ENCODE results near the gene SULT1C4. TPM values are rescaled to one million over a fixed set of nuclear protein-coding genes. Genes with fewer than 3 reads are reported as not detected.

The SULT1C4 gene
- total RNA-seq, 3 donors from 2014 or later (not counting 1 experiment from before 2014, with no cell fraction given): not detected

DNA sequence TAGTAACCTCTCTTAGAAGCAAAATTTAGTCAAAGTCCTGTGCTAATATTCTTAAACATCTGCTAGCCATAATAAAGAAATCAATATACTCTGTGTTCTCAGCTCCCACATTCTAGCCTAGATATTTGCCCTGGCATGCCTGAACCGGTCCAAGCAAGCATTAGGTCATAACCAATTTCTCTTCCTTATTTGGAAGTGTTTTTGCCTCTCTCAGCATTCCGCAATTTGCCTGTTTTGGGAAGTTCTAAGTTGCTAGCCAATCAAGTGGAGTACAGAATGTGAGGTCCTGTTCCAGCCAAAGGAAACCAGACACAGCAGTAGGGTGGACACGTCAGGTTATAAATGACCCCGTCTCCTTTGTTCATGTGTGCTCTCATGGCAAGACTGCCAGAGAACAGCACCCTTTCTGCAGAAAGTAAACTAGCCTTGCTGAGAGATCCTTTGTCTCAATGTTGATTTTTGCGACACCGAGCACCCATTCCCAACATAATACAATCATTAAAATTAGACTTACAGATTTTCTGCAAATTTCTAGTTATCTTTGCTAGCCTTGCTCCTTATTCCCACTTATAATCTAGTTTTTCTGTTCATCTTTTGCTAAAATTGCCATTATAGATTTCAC, 13.0 kb upstream of the SULT1C4 start:
- H3K9me3 ChIP-seq (ENCODE audit: control insufficient read depth, insufficient read depth, low read length): no peaks in the 10 kb centered on the region
- no peak overlapping the region for H3K27ac ChIP-seq (ENCODE audit: low read length)
- no peaks in the 10 kb centered on the region for H3K4me1 ChIP-seq (ENCODE audit: control insufficient read depth, insufficient read depth, low read length)
- Mint-ChIP-seq H3K4me3 (no peak overlapping the region), H3K27ac (no peak overlapping the region), H3K9me3 (no peaks in the 10 kb centered on the region), H3K27me3 (ENCODE audit: low read depth in 2 of 2) (peaks cover 9 to 33% of the 10 kb centered on the region in 2 donors), H3K36me3 (no peaks in the 10 kb centered on the region), H3K4me1 (no peaks in the 10 kb centered on the region)
- WGBS (ENCODE audit: insufficient coverage): 95% methylated on average over 6 of the region's 6 CpGs
- H3K36me3 ChIP-seq (ENCODE audit: control insufficient read depth, insufficient read depth, low read length): no peaks in the 10 kb centered on the region
- intact Hi-C loops (cut with micrococcal nuclease): no loop called here
- ATAC-seq (no peak), DNase-seq (no peak)
- no peaks in the 10 kb centered on the region for H3K27me3 ChIP-seq (ENCODE audit: control insufficient read depth, insufficient read depth, low read length)
- TF ChIP-seq CTCF (IDR thresholded peaks at IDR 0.05): no peak
- no peak overlapping the region for H3K4me3 ChIP-seq (ENCODE audit: low read length)

- H3K4me3 ChIP-seq (ENCODE audit: low read length): no peak overlapping the region
- Mint-ChIP-seq H3K36me3 (no peaks in the 10 kb centered on the region), H3K4me1 (no peaks in the 10 kb centered on the region), H3K9me3 (no peaks in the 10 kb centered on the region), H3K4me3 (no peak overlapping the region), H3K27me3 (ENCODE audit: low read depth in 2 of 2) (peaks cover 9 to 25% of the 10 kb centered on the region in 2 donors), H3K27ac (no peak overlapping the region)
- 87% methylated on average over 3 of the region's 3 CpGs for WGBS (ENCODE audit: insufficient coverage)
- H3K9me3 ChIP-seq (ENCODE audit: control insufficient read depth, insufficient read depth, low read length): no peaks in the 10 kb centered on the region
- no peak overlapping the region for H3K27ac ChIP-seq (ENCODE audit: low read length)
- H3K4me1 ChIP-seq (ENCODE audit: control insufficient read depth, insufficient read depth, low read length): no peaks in the 10 kb centered on the region
- no peaks in the 10 kb centered on the region for H3K27me3 ChIP-seq (ENCODE audit: control insufficient read depth, insufficient read depth, low read length)
- TF ChIP-seq CTCF (IDR thresholded peaks at IDR 0.05): no peak
- no peaks in the 10 kb centered on the region for H3K36me3 ChIP-seq (ENCODE audit: control insufficient read depth, insufficient read depth, low read length)
- DNase-seq: no peak
- ATAC-seq: no peak
- intact Hi-C loops (cut with micrococcal nuclease): no loop called here
Observed at GRCh38 chr2:108365656-108366055, 12.1 kb upstream of the SULT1C4 start.

GRCh38 chr2:108367014-108367413, 10.7 kb upstream of the SULT1C4 start:
- no peak overlapping the region for H3K4me3 Mint-ChIP-seq

More at GRCh38 chr2:108367014-108367413, 10.7 kb upstream of the SULT1C4 start:
- no peaks in the 10 kb centered on the region for H3K4me1 ChIP-seq (ENCODE audit: control insufficient read depth, insufficient read depth, low read length)
- no peak overlapping the region for H3K27ac ChIP-seq (ENCODE audit: low read length)
- no peaks in the 10 kb centered on the region for H3K27me3 ChIP-seq (ENCODE audit: control insufficient read depth, insufficient read depth, low read length)
- Mint-ChIP-seq H3K4me1 (no peaks in the 10 kb centered on the region), H3K36me3 (no peaks in the 10 kb centered on the region), H3K9me3 (no peaks in the 10 kb centered on the region), H3K27me3 (ENCODE audit: low read depth in 2 of 2) (peaks cover 9 to 20% of the 10 kb centered on the region in 2 donors), H3K27ac (no peak overlapping the region)
- intact Hi-C loops (cut with micrococcal nuclease): no loop called here
- H3K9me3 ChIP-seq (ENCODE audit: control insufficient read depth, insufficient read depth, low read length): no peaks in the 10 kb centered on the region
- no peak for TF ChIP-seq CTCF (IDR thresholded peaks at IDR 0.05)
- H3K36me3 ChIP-seq (ENCODE audit: control insufficient read depth, insufficient read depth, low read length): no peaks in the 10 kb centered on the region
- no peak for DNase-seq
- H3K4me3 ChIP-seq (ENCODE audit: low read length): no peak overlapping the region
- WGBS (ENCODE audit: insufficient coverage): 100% methylated on average over 1 of the region's 1 CpG
- no peak for ATAC-seq

All from natural killer cell (primary cell).